Measurements from ENCODE around the gene SLC25A13.

DNA sequence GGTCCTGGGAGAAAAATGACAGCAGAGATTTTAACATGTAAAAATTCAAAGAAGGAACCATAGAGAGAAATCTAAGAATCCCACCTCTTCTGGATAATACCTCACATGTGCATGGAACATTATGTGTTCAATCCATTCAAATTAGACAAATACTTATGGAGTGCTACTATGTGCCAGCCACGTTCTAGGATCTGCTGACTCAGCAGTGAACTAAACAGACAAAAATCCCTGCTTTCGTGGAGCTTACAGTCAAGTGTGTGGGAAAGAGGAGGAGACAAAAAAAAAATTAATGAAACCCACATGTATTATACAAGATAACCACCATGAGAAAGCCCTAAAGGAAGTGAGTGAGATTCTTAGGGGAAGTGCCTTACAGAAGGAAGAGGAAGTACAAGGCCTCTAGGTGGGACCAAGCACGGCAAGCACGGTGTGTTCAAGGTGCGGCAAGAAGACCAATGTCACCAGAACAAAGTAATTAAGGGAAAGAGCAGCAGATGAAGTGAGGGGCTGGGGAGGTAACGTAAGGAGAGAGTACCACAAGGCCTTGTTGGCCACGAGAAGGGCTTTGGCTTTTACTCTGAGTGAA lies 71.0 kb downstream of the SLC25A13 start:
- TF ChIP-seq, protein P1, sequence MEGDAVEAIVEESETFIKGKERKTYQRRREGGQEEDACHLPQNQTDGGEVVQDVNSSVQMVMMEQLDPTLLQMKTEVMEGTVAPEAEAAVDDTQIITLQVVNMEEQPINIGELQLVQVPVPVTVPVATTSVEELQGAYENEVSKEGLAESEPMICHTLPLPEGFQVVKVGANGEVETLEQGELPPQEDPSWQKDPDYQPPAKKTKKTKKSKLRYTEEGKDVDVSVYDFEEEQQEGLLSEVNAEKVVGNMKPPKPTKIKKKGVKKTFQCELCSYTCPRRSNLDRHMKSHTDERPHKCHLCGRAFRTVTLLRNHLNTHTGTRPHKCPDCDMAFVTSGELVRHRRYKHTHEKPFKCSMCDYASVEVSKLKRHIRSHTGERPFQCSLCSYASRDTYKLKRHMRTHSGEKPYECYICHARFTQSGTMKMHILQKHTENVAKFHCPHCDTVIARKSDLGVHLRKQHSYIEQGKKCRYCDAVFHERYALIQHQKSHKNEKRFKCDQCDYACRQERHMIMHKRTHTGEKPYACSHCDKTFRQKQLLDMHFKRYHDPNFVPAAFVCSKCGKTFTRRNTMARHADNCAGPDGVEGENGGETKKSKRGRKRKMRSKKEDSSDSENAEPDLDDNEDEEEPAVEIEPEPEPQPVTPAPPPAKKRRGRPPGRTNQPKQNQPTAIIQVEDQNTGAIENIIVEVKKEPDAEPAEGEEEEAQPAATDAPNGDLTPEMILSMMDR (IDR thresholded peaks at IDR 0.05): no peak
- TF ChIP-seq POLR2A (IDR thresholded peaks at IDR 0.05): no peak

Measured in testis (tissue), 2 donors.